IPS-NIHi11 (cell line): Measurements from ENCODE around the gene PTPRA.
A peak's percentile ranks its signal among the peaks of the same experiment; 100 is the strongest.
"Not testable (repeated sequence)": the region's sequence is repeated elsewhere in the genome, so short reads cannot be mapped to it uniquely, and the experiment has no call there.

ENCODE experiments used
- DNase-seq: peaks from one replicate; pipeline ENCODE4 v3.0.0; 2012; ENCODE audit warnings: mixed read lengths, low spot score

Gene PTPRA

DNA sequence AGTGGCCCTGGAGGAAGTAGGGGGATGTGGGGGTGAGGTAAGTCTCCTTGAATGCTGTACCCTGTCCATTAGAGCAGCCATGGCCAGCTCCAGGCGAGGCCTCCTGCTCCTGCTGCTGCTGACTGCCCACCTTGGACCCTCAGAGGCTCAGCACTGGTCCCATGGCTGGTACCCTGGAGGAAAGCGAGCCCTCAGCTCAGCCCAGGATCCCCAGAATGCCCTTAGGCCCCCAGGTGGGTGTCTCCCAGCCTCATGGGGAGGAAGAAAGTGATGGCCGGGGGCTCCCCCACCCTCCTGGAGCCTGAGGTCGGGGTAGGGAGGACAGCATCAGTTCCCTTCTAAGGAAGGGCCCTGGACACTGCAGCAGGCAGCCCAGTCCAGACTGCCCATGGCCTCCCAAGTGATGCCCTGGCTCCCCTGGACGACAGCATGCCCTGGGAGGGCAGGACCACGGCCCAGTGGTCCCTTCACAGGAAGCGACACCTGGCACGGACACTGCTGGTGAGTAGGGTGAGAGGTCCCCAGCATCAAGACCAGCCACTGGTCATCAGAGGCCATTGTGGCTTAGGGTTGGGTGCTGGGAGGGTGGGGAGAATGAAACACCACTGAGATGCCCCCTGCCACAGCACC lies 171.2 kb downstream of the PTPRA start:
- no peak for DNase-seq

DNA sequence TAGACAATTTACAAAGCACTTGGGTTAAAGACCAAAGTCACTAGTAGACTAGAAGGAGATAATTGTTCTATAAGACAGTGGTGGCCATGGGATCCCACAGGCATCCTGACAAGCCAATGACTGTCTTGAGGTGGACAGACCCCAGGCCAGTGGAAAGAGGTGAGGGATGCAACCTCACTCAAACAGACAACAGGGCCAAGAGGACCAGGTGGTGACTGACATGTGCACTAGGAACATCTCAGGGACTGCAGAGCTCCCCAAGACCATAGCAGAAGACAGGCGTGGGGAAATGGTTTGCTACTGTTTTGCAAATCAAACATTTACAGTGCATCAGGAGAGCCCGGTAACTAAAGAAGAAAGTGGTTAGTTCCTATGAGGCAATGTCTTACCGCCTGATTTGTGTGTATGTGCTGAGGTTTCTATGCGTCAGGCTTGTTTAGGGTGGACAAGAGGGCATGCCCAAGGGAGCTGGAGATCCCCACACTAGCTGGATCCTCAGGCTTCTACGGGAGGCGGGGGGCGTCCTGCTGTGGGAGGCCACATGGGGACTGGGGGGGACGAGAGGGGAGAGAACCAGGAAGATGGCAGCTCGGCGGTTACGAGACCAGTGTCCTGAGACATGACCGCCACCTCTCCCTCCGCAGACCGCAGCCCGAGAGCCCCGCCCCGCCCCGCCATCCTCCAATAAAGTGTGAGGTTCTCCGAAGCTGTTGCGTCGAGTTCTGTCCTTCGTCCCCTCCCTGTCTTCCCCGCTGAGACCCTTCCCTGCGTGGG lies 171.9 kb downstream of the PTPRA start:
- peak; percentile 83 for DNase-seq

DNA sequence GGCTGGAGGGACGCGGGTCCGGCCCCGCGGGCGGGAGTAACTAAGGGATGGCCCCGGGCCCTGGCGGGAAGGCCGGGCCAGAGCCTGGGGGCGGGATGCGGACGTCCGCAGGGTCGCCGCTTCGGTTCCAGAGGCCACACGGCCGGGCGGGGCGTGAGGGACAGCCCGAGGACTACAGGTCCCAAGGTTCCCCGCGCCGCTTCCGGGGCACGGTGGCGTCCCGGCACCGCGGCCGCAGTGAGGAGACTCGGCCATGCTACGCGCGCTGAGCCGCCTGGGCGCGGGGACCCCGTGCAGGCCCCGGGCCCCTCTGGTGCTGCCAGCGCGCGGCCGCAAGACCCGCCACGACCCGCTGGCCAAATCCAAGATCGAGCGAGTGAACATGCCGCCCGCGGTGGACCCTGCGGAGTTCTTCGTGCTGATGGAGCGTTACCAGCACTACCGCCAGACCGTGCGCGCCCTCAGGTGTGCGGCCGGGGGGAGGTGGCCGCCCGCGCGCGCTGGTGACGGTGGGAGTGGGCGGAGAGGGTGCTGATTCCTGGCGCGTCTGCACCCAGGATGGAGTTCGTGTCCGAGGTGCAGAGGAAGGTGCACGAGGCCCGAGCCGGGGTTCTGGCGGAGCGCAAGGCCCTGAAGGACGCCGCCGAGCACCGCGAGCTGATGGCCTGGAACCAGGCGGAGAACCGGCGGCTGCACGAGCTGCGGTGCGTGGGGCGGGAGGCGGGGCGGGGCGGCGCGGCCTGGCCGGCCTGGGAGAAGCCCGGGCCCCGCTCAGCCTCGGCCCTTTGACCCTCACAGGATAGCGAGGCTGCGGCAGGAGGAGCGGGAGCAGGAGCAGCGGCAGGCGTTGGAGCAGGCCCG lies 172.8 kb downstream of the PTPRA start, which contains the start of gene MRPS26:
Gene MRPS26 (plus strand): TSS at position 237 of the 861 bp plus-strand sequence. CDS start 17 bp downstream, at position 254.
- DNase-seq = peak; percentile 96

DNA sequence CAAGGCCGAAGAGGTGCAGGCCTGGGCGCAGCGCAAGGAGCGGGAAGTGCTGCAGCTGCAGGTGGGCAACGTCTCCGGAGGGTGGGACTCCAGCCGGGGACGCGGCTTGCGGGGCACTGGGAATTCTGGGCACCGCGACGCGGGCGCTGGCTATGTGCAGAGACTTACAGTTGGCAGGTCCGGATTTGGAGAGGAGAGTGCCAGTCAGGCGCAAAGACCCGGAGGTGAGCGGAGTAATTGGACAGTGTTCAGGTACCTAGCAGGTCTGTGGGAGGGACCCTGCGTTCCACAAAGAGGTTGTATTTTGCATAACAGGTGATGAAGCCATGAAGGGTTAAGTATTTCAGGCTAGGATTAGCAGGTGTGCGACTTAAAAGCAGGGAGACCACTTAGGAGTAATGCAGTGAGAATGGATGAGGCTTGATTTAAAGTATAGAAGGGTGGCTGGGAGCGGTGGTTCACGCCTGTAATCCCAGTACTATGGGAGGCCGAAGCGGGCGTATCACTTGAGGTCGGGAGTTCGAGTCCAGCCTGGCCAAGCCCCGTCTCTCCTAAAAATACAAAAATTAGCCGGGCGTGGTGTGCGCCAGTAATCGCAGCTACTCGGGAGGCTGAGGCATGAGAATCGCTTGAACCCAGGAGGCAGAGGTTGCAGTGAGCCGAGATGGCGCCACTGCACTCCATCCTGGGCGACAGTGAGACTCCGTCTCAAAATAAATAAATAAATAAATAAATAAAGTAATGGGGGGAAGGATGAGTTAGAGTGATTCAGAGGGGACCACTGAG lies 173.6 kb downstream of the PTPRA start:
- peak; percentile 47 for DNase-seq

DNA sequence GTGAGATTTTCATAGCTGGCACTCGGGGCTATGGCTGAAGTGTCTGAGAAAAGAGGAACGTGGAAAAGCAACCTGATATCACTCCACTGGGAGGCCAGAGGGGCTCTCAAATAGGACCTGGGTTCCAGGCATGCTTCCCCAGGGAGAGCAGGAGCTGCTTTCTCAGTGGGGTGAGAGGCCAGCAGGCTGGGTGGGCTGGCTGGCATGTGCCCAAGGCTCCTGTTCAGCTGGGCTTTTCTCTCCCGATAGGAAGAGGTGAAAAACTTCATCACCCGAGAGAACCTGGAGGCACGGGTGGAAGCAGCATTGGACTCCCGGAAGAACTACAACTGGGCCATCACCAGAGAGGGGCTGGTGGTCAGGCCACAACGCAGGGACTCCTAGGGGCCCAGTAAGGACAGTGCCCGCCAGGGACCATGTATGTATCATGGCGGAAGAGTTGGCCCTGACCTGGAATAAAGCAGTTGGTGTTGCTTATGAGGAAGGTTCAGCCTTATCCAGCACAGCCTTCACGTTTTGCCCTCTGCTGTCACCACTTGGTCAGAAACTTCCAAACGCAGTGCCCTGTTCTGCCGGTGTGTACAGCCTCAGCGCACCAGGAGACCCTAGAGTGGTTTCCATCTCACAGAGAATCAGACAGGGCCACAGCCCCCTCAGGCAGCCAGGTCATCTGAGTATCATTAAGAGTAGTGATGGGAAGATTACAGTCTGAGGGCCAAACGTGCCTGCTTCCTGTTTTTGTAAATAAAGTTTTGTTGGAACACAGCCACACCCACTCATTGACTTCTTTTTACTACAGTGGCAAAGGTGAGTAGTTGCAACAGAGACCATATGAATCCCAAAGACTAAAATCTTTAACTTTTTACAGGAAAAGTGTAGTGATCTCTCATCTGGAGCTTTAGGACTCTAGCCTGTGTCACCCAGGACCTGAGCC lies 174.5 kb downstream of the PTPRA start:
- DNase-seq = no peak

DNA sequence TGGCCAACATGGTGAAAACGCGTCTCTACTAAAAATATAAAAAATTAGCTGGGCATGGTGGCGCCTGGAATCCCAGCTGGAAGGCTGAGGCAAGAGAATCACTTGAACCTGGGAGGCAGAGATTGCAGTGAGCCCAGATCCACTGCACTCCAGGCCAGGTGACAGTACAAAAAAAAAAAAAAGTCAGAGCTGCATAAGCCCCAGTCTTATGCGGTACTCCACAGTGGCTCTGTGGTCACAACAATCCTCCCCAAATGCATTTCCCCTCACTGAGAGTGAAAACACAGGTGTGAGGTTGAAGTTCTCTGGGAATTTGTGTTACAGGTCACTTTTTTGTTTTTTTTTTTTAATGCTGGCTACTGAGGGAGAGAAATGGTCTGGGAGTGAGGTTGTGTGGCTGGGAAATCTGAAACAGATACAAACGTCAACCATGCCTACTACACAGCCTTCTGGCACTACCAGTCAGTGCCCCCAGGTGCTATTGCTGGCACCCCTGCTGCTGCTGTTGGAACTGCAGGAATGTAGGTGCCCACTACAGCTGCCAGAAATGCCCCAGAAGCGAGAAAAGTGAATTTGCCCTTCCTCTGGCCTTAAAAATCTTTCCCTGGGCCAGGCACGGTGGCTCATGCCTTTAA lies 178.2 kb downstream of the PTPRA start:
- no peak for DNase-seq

DNA sequence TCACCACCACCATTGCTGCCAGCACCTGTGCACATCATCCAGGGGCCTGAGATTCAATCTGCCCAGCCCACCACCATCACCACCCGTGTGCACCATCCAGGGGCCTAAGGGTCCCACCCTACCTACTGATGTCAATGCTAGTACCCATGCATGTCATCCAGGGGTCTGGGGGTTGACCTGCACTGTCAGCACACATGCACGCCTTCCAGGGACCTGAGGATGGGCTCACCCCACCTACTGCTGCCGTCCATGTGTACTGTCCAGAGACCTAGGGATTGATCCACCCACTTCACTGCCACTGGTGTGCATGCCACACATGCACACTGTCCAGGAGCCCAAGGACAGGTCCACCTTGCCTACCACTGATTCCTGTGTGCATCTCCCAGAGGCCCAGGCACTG lies 186.2 kb downstream of the PTPRA start:
- DNase-seq = no peak

DNA sequence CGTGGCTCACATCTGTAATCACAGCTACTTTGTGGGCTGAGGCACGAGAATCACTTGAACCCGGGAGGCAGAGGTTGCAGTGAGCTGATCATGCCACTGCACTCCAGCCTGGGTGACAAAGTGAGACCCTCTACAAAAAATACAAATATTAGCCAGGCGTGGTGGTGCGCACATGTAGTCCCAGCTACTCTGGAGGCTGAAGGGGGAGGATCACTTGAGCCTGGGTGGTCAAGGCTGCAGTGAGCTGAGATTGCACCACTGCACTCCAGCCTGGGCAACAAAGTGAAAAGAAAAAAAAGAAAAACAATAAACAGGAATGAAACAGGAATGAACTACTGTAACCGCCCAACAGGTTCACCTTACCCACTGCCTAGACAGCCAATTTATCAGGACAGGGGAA lies 190.8 kb downstream of the PTPRA start:
- DNase-seq = not testable (repeated sequence)

DNA sequence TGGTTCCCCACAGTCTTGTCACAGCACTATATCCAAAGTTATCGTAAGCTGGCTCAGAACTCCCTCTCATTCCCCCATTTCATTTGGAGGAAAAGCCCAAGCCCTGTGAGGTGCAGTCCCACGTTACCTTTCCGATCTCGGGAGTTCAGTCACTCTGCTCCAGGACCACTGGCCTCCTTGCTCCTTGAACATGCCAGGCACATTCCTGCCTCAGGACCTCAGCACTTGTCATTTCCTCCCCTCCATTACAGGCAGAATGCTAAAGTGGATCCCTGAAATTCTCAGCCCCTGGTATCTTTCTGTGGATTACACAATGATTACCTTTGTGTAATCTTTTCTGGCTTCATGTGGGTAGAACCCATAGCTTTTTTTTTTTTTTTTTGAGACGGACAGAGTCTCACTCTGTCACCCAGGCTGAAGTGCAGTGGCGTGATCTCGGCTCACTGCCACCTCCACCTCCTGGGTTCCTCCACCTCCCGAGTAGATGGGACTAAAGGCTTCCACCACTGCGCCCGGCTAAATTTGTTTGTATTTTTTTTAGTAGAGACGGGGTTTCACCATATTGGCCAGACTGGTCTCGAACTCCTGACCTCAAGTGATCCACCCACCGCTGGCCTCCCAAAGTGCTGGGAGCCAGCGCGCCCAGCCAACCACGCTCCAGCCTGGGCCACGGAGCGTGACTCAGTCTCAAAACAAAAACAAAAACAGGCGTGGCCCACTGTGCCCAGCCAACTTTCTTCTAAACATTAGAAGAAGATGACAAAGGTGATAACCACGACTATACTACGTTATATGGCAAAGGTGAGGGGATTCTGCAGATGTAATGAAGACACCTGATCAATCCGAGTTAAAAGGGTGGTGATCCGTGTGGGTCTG lies 194.1 kb downstream of the PTPRA start:
- no peak for DNase-seq

DNA sequence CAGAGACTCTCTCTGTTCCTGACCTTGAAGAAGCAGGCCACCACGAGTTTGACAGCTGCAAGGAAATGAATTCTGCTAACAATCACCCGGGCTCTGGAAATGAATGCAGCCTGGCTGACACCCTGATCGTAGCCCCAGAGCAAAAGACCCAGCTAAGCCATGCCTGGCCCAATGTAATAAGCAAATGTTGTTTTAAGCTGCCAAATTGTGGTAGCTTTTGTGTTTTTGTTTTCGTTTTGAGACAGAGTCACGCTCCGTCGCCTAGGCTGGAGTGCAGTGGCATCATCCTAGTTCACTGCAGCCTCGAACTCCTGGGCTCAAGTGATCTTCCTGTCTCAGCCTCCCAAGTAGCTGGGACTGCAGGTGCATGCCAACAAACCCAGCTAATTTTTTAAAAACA lies 194.8 kb downstream of the PTPRA start:
- DNase-seq = no peak

DNA sequence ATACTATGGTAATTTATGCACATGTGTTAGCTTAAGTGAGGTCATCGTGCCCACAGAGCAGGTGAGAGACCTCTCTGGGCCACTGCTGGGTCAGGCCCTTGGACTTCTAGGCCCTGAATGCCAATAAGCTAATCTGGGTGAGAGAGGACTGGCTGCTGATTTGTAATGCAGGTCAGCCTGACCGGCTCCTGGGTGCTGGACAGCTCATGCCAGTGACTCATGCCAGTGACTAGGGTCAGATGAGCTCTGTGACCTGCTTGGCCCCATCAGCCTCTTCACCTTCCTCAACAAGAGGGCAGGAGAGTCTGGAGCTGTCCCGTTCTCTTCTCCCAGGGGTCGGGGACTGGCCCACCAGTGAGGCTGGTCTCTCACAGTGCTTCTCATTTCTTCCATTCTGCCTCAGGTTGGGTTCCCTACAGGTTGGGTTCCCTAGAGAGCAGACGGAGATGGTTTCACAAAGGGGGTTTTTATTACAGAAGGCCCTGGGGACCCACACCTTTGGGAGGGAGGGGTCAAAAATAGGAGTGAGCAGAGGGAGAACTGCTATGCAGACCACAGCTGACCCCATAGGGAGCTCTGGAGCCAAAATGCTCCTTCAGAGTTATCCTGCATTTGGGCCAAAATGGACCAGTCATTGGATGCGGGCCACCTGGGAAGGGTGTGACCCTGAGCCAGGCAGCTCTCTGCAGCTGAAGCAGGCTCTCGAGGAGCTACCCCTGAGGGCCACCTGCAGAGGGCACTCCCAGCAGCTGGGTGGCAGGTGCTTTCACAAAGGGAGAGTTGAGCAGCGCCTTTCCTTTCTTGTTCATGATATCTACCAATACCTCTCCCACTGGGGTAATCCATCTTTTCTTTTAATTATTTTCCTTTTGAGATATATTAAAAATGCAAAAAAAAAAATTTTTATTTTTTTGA lies 196.0 kb downstream of the PTPRA start:
- DNase-seq = no peak

DNA sequence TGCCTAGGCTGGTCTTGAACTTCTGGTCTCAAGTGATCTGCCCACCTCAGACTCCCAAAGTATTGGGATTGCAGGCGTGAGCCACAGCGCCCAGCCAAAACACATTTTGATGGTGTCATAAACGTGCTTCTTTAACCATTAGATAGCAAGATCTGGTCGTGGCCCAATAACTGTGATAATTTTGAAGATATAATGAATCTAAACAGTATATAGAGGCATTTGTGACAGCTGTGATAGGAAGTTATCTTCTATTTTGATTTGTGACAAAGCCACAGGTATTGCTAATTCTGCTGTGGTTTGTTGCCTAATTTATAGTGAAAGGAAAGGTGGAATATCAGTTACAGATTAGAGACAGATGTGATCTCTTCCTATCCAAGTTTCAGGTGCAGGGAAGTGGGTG lies 197.4 kb downstream of the PTPRA start:
- DNase-seq = no peak

DNA sequence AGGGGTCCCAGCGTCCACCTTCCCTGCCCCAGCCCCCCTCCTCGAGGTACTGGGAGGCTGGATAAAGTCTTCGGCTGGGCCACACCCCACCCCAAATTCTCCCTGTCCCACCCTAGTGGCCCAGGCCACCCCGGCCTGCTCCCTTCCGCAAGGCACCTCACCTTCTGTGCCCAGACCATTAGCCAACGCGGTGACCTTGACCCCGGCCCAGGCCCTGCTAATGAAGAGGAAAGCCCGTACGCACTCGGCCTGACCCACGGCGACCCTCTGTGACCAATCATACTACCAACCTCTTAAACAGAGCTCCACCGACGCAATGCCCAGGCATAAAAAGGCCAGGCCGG lies 198.0 kb downstream of the PTPRA start:
- DNase-seq = no peak

DNA sequence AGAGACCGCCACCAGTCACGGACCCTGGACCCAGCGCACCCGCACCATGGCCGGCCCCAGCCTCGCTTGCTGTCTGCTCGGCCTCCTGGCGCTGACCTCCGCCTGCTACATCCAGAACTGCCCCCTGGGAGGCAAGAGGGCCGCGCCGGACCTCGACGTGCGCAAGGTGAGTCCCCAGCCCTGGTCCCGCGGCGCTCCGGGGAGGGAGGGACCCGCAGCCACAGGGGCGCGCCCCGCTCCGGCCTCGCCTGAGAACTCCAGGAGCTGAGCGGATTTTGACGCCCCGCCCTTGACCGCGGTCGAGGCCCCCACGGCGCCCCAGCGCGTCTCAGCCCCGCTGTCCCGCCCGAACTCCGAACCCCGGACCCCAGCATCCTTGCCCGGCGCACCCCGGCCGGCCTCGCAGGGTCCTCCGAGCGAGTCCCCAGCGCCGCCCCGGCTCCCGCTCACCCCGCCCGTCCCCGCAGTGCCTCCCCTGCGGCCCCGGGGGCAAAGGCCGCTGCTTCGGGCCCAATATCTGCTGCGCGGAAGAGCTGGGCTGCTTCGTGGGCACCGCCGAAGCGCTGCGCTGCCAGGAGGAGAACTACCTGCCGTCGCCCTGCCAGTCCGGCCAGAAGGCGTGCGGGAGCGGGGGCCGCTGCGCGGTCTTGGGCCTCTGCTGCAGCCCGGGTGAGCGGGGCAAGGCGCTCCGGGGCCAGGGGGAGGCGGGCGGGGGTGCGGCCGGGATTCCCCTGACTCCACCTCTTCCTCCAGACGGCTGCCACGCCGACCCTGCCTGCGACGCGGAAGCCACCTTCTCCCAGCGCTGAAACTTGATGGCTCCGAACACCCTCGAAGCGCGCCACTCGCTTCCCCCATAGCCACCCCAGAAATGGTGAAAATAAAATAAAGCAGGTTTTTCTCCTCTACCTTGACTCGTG lies 198.6 kb downstream of the PTPRA start, which contains the start of gene OXT:
Gene OXT (plus strand): TSS at position 11 of the 920 bp plus-strand sequence. CDS start 36 bp downstream, at position 47.
- DNase-seq = no peak

DNA sequence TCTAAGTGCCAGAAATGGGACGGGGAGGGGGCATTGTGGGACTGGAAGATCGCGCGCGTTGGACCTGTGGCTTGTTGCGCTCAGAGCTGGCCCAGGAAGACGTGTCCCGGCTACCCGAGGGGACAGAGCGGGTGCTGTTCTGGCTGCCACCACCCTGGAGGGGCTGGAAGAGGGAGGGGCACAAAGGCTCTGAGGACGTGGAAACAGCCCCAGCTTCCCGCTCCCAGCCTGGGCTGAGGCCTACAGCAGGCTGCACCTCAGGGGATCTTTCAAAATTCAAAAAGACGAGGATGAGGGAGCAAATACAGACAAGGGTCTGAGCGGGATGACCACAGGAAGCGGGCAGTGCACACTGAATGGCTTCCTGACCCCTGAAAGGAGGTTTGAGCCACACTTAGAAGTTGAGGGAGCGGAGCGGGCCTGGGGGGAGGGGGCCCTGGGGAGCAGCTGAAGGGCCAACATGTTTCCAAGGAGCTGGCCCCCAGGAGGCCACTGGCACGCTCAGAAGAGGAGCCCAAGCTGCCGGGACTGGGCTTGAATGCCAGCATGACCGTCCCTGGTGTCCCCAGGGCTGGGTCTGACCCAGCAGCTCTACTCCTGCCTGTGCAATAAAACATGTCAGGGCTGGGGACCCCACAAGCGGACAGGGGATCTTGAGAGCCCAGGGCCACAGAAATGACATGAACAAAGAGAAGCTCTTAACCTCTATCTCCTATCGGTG lies 199.4 kb downstream of the PTPRA start:
- no peak for DNase-seq

DNA sequence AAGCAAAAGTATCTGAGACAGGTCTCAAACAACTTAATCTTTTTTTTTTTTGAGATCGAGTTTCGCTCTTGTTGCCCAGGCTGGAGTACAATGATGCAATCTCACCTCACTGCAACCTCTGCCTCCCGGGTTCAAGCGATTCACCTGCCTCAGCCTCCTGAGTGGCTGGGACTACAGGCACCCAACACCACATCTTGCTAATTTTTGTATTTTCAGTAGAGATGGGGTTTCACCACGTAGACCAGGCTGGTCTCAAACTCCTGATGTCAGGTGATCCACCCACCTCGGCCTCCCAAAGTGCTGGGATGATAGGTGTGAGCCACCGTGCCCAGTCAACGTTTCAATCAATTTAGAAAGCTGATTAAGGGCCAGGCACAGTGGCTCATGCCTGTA lies 200.0 kb downstream of the PTPRA start:
- not testable (repeated sequence) for DNase-seq
